DOHH2 (cell line): Measurements from ENCODE around the gene TRMT112.

Experiments used
- EZH2phosphoT487 ChIP-seq: fragments of 200-600 bp; sonication (generic); IDR thresholded peaks from 2 replicates; pipeline ENCODE4 v1.6.1; 2017; ENCODE audit warnings: borderline replicate concordance, mild to moderate bottlenecking, antibody characterized with exemption, low read length, moderate library complexity, mixed read lengths
- TF ChIP-seq, protein P1 (sequence below): fragments of 200-600 bp; sonication (generic); IDR thresholded peaks from one replicate; pipeline ENCODE4 v1.5.1; 2014; ENCODE audit warnings: antibody characterized with exemption, mild to moderate bottlenecking, low read depth, low read length; ENCODE audit not compliant: poor library complexity, severe bottlenecking

DNA sequence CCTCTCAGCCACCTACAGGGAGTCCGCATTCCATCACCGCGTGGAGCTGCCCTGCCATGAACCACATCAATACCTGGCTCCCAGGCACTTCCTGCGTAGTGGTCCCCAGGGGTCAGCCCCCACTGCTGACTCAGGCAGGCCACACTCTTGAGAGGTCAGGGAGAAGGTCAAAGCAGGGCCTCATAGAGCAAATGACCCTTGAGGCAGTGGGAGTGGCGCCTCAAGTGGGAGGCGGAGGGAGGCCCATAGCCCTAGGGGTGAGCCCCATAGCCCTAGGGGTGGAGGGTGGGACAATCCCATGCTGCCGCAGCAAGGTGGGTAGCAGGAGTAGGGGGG is 5.5 kb upstream of the TRMT112 start:
- TF ChIP-seq, protein P1, sequence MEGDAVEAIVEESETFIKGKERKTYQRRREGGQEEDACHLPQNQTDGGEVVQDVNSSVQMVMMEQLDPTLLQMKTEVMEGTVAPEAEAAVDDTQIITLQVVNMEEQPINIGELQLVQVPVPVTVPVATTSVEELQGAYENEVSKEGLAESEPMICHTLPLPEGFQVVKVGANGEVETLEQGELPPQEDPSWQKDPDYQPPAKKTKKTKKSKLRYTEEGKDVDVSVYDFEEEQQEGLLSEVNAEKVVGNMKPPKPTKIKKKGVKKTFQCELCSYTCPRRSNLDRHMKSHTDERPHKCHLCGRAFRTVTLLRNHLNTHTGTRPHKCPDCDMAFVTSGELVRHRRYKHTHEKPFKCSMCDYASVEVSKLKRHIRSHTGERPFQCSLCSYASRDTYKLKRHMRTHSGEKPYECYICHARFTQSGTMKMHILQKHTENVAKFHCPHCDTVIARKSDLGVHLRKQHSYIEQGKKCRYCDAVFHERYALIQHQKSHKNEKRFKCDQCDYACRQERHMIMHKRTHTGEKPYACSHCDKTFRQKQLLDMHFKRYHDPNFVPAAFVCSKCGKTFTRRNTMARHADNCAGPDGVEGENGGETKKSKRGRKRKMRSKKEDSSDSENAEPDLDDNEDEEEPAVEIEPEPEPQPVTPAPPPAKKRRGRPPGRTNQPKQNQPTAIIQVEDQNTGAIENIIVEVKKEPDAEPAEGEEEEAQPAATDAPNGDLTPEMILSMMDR = no peak
- no peak for TF ChIP-seq EZH2phosphoT487
